PC-9 (cell line): ENCODE results near the gene FBLN2.

Experiments used
- CTCF ChIP-seq: fragments of 200-600 bp; sonication (generic); conservative IDR thresholded peaks from 2 replicates; pipeline ENCODE4 v1.6.1; 2017; ENCODE audit warnings: mixed run types, antibody characterized with exemption, mild to moderate bottlenecking, moderate library complexity
- EZH2 ChIP-seq: fragments of 200-600 bp; sonication (generic); IDR thresholded peaks from 2 replicates; pipeline ENCODE4 v1.8.0; 2017; ENCODE audit warnings: antibody characterized with exemption, low read depth

- TF ChIP-seq CTCF (no peak), EZH2 (no peak)
Measured at GRCh38 chr3:13633176-13633575, 84.3 kb downstream of the FBLN2 start.
